ENCODE results near the gene KCNJ12.

The KCNJ12 gene

GRCh38 chr17:21359483-21359840 is 16.7 kb upstream of the KCNJ12 start:
- H3K27ac Mint-ChIP-seq = no peak overlapping the region
- no peaks in the 10 kb centered on the region for H3K36me3 Mint-ChIP-seq (ENCODE audit: low read depth)
- peaks cover 6% of the 10 kb centered on the region for H3K27me3 Mint-ChIP-seq (ENCODE audit: low read depth)
- TF ChIP-seq CTCF (IDR thresholded peaks at IDR 0.05; ENCODE audit: unreplicated experiment in 3 of 3) = no peak
- no peaks in the 10 kb centered on the region for H3K9me3 Mint-ChIP-seq
- no peaks in the 10 kb centered on the region for H3K4me1 Mint-ChIP-seq
- H3K4me3 Mint-ChIP-seq = no peak overlapping the region

- H3K4me1 Mint-ChIP-seq = no peaks in the 10 kb centered on the region
- no peak overlapping the region for H3K4me3 Mint-ChIP-seq
- no peaks in the 10 kb centered on the region for H3K9me3 Mint-ChIP-seq
- TF ChIP-seq CTCF (IDR thresholded peaks at IDR 0.05; ENCODE audit: unreplicated experiment in 3 of 3) = no peak
- peaks cover 6% of the 10 kb centered on the region for H3K27me3 Mint-ChIP-seq (ENCODE audit: low read depth)
- no peaks in the 10 kb centered on the region for H3K36me3 Mint-ChIP-seq (ENCODE audit: low read depth)
- H3K27ac Mint-ChIP-seq = no peak overlapping the region
These were observed 16.1 kb upstream of the KCNJ12 start for GRCh38 chr17:21360048-21360447.

GRCh38 chr17:21361020-21361809 is 14.9 kb upstream of the KCNJ12 start:
- no peak for TF ChIP-seq CTCF (IDR thresholded peaks at IDR 0.05; ENCODE audit: unreplicated experiment in 3 of 3)
- H3K27ac Mint-ChIP-seq = no peak overlapping the region
- H3K4me1 Mint-ChIP-seq = no peaks in the 10 kb centered on the region
- H3K36me3 Mint-ChIP-seq (ENCODE audit: low read depth) = no peaks in the 10 kb centered on the region
- H3K9me3 Mint-ChIP-seq = no peaks in the 10 kb centered on the region
- H3K4me3 Mint-ChIP-seq = no peak overlapping the region
- peaks cover 6% of the 10 kb centered on the region for H3K27me3 Mint-ChIP-seq (ENCODE audit: low read depth)

- no peaks in the 10 kb centered on the region for H3K9me3 Mint-ChIP-seq
- H3K27ac Mint-ChIP-seq = no peak overlapping the region
- H3K36me3 Mint-ChIP-seq (ENCODE audit: low read depth) = no peaks in the 10 kb centered on the region
- no peaks in the 10 kb centered on the region for H3K27me3 Mint-ChIP-seq (ENCODE audit: low read depth)
- TF ChIP-seq CTCF (IDR thresholded peaks at IDR 0.05; ENCODE audit: unreplicated experiment in 3 of 3) = no peak
- H3K4me1 Mint-ChIP-seq = no peaks in the 10 kb centered on the region
- H3K4me3 Mint-ChIP-seq = no peak overlapping the region
These were observed 13.7 kb upstream of the KCNJ12 start for GRCh38 chr17:21362331-21362931.

DNA sequence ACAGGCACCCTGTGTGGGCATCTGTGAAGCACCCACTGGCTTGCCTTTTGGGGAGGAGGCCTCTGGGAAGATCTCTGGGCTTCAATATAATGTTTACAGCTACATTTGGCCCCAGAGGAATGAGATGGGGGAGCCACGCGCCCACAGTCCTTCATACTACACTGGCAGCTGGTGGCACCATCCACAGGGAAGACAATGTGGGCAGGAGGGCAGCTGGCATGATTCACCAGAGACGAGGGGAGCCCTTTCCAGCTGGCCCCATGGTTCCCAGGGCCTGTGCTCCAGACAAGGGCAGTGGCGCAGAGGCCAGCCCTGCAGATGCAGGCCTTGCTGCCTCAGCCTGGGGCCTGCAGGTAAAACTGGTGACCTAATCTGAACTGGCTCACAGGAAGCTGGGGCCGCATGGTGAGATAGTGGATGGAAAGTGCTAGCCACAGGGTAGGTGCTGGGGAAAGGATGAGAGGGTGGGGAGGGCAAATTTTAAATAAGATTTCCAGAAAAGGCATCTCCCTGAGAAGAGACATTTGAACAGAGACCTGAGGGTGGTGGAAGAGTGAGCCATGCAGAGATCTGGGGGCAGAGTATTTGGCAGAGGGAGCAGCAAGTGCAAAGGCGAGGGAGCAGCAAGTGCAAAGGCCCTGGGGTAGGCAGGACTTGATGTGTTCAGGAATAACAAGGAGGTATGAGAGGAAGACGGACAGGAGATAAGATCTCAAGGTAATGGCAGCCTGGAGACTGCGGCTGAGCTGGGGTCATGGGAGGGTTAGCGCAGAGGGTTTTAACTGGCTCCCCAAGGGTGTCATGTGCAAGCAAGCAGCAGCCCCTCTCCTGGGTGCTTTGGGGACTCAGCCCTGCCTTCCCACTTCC is 12.1 kb upstream of the KCNJ12 start:
- Mint-ChIP-seq H3K4me3 (no peak overlapping the region), H3K4me1 (no peaks in the 10 kb centered on the region), H3K9me3 (no peaks in the 10 kb centered on the region), H3K27ac (no peak overlapping the region), H3K27me3 (ENCODE audit: low read depth) (peaks cover 7% of the 10 kb centered on the region), H3K36me3 (ENCODE audit: low read depth) (no peaks in the 10 kb centered on the region)
- TF ChIP-seq CTCF (IDR thresholded peaks at IDR 0.05; ENCODE audit: unreplicated experiment in 3 of 3) = no peak
